Jurkat, Clone E6-1 (cell line): ENCODE results near the gene DCTN4.
"Not testable (repeated sequence)": the region's sequence is repeated elsewhere in the genome, so short reads cannot be mapped to it uniquely, and the experiment has no call there.

ENCODE experiments used
- DNase-seq: peaks from one replicate; pipeline ENCODE4 v3.0.0-alpha.2; 2011; ENCODE audit warnings: low read depth, low spot score
- H3K4me3 ChIP-seq: 2 replicates; pipeline ENCODE4 v1.5.1; 2011; ENCODE audit warnings: mild to moderate bottlenecking, low read length, control low read depth, moderate library complexity

DCTN4 gene

DNA sequence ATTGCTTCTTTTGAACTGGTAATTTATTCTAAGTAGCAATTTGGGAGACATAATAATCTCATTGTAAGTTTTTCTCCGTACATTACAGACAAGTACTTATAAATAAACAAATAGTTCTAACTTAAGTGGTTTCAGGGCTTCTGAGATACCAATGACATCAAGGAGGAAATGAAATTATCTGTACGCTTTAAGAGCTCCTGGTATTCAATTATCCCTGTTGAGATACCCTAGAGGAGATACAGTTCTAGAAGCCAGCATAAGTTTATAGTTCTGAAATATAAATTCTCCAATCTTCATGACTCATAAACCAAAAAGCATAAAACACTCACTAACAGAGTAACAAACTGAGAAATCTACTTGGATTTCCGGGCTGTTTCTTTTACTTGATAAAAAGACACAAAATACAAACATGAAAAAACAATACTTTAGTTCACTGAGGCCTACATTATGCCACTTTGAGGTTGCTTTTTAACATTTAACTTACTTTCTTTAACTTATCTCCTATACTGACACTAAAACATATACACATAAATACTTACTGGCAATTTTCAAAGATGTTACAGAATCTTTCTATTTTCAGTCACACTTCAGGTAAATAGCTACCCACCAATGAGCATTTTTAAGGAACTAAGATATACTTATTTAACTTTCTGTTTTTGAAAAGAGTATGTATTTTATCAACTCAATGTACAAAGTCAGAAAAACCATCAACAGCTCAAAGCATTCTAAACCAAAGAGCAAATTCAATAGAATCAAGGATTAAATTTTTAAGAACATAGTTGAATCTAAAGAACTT lies 7.5 kb downstream of the DCTN4 start:
- no peak overlapping the region for H3K4me3 ChIP-seq
- no peak for DNase-seq

DNA sequence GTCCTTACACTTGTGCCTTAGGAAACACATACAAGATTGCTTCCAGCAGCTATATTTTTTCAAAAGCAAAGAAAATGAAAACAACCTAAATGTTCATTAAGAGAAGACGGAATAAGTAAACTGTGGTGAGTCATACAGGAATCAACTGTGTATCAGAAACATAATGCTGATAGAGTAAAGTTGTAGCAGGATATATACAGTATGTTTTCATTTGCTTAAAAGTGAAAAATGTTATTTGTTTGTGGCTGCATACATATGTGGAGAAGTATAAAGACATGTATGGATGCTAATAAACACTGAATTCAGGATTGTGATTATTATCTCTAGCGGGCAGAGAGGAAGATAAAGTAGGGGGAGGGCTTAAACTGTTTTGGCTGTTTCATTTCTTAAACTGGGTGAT lies 8.3 kb downstream of the DCTN4 start:
- no peak for DNase-seq
- H3K4me3 ChIP-seq = no peak overlapping the region

DNA sequence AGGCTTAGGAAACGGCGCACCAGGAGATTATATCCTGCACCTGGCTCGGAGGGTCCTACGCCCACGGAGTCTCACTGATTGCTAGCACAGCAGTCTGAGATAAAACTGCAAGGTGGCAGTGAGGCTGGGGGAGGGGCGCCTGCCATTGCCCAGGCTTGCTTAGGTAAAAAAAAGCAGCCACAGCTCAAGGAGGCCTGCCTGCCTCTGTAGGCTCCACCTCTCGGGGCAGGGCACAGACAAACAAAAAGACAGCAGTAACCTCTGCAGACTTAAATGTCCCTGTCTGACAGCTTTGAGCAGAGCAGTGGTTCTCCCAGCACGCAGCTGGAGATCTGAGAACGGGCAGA lies 15.7 kb downstream of the DCTN4 start:
- not testable (repeated sequence) for DNase-seq, H3K4me3 ChIP-seq

DNA sequence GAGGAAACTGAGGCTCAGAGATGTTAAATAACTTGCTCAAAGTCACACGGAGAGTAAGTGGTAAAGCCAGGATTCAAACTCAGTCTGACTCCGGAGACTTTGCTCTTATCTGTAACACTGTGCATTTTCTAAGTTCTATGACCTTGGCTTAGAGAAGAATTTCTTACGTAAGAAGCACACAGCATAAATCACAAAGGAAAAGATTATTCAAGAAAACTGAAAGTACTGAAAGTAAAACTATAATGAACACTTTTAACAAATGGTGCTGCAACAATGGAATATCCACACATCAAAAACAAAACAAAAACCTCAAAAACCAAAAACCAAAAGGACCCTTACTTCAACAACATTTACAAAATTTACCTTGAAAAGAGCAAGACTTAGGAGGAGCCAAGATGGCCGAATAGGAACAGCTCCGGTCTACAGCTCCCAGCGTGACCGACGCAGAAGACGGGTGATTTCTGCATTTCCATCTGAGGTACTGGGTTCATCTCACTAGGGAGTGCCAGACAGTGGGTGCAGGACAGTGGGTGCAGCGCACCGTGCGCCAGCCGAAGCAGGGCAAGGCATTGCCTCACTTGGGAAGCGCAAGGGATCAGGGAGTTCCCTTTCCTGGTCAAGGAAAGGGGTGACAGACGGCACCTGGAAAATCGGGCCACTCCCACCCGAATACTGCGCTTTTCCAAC lies 16.2 kb downstream of the DCTN4 start:
- peak overlapping the region; percentile 5 for H3K4me3 ChIP-seq
- peak; percentile 46 for DNase-seq

DNA sequence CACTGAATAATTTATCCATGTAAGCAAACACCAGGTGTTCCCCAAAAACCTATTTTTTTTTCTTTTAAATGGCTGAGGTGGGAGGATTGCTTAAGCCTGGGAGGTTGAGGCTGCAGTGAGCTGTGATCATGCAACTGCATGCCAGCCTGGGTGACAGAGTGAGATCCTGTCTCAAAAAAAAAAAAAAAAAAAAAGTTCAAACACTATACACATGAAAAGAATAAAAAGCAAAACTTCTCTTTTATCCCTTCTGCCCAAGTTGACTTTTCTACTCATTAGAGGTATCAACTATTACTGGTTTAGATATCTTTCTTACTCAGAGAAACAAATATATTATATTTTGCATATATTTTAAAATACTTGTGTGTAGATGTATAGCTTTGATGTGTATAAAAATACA lies 17.8 kb downstream of the DCTN4 start:
- no peak for DNase-seq

DNA sequence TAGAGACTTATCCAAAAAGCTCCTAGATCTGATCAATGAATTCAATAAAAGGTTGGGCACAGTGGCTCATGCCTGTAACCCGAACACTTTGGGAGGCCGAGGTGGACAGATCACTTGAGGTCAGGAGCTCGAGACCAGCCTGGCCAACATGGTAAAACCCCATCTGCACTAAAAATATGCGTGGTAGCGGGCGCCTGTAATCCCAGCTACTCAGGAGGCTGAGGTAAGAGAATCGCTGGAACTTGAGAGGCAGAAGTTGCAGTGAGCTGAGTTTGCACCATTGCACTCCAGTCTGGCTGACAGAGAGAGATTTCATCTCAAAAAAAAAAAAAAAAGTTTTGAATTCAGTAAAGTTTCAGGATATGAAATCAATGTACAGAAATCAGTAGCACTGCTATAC lies 20.0 kb downstream of the DCTN4 start:
- DNase-seq = no peak

More for the DNA sequence above, 17.8 kb downstream of the DCTN4 start:
- no peak overlapping the region for H3K4me3 ChIP-seq

DNA sequence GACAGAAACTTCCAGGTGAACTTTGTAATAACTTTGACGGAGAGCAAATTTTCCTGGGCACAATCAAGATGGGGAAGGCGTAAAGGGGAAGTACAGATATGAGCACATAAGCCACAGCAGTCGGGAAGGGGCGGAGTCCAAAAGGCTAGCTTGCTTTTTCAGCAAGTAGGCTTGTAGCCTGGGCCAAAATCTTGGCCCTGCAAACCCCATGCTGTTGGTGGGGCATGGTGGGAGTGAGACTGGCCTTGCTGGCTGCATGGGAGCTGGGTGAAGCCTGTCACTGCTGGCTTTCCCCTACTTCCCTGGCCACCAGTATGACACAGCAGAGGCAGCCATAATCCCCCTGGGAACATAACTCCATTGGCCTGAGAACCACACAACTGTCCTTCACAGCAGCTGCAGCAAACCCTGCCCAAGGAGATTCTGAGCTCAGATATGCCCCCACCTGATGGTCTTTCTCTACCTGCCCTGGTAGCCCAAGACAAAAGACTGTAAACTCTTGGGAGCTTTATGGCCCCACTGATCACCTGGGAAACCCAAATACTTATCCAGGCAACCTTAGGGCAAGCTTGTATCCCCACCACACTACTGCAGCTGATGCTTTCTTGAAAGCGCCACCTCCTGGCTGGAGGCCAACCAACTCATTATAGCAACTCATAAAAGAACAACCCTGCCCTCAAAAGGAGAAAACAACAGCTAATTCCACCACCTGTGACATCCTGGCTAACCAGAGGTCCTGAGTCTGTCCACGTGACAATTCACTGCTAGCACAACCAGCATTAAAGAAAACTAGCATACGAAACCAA lies 24.0 kb downstream of the DCTN4 start:
- H3K4me3 ChIP-seq = no peak overlapping the region
- DNase-seq = peak; percentile 45

More for the DNA sequence above, 20.0 kb downstream of the DCTN4 start:
- H3K4me3 ChIP-seq = no peak overlapping the region

DNA sequence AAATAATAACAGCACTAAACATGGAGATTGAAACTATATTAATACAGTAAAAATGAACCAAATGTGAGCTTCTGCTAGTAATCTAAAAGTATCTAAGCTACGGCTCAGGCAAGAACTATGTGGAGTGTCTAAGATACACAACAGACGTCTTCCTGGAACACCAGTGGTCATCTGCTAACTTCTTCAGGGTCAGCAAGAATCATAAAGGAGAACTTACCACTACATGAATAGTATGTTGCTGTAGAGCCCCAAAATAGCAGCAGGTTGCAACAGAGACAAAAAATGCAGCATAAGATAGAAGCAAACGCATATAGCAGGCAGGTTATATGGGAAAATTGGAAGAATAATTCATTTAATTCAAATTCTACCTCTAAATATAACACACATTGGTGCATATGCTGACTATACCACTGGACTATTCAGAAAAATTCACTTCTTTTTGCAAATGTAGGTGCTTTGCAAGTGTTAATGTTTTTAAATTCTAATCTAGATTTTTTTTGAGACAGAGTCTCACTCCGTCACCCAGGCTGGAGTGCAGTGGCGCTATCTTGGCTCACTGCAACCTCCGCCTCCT lies 27.1 kb downstream of the DCTN4 start:
- DNase-seq = no peak
- H3K4me3 ChIP-seq = no peak overlapping the region

DNA sequence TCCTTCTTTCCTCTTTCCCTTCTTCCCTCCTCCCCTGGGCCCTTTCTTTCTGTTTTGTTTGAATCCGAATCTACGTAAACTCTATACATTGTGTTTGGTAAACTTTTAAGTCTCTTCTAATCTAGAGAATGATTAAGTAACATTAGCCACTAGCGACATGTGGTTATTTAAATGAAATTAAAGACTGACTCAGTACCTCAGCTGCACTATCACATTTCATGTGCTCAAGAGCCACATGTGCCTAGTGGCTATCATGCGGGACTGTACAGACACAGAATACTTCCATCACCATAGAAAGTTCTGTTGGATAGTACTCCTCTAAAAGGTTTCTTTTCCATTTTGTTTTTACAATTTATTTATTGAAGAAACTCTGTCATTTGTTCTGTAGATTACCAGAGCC lies 29.0 kb downstream of the DCTN4 start:
- no peak for DNase-seq
- H3K4me3 ChIP-seq = no peak overlapping the region

DNA sequence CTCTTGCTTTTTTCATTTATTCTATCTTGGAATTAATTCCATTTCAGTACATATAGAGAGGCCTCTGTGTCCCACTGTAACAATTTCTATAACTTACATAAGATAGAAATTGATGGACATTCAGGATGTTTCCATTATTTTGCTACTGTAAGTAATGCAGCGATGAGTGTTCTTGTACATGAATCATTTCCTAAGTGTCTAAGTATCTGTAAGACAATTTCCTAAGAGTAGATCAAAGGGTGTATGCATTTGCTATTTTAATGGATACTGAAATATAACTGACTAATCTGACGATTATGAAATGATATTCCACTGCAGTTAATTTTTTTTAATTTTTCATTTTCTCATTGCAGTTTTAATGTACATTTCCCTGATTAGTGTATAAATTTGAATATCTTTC lies 35.0 kb downstream of the DCTN4 start:
- no peak for DNase-seq
- no peak overlapping the region for H3K4me3 ChIP-seq

DNA sequence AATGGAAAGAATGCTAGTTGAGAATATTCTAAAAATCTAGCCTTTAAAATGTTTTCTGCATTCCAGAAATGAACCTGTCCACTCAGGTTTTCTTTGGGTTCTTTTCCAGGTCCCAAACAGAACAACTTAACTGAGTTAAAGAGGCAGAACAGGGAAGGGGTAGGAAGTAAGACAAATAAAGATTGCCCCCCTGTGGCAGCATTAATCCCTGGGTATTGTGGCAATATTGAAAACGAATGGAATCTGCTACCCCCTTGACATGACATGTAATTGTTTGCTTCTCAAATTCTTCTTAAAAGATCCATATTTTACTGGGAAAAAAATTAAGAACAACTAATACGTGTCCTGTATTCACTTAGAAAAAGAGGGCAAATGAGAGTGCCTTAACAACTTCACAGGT lies 48.7 kb downstream of the DCTN4 start:
- no peak overlapping the region for H3K4me3 ChIP-seq
- DNase-seq = no peak

DNA sequence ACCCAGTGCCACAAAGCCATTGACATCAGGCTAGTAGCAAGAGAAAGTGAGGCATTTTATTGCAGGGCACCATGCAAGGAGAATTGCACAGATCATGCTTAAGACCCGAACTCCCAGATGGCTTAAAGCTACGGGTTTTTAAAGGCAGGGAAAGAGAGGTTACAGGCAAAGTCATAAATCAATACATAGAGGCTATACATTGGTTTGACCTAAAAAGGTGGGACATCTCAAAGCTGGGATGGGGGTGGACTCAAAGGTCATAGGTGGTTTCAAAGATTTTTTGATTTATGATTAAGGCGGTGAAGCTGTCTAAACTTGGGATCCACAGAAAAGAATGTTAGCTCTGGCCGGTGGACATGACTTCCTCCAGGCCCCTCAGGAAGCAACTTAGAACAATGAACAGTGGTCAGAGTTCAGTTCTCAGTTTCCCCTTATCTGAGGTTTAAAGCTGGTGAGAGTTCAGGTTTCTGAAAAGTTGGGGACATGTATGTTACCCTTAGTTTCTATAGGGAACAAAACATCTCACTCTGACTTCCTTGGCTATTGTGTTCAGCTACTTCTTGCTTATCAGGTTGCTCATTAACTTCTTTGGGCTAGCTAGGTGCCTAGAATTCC lies 51.9 kb downstream of the DCTN4 start:
- no peak for DNase-seq

DNA sequence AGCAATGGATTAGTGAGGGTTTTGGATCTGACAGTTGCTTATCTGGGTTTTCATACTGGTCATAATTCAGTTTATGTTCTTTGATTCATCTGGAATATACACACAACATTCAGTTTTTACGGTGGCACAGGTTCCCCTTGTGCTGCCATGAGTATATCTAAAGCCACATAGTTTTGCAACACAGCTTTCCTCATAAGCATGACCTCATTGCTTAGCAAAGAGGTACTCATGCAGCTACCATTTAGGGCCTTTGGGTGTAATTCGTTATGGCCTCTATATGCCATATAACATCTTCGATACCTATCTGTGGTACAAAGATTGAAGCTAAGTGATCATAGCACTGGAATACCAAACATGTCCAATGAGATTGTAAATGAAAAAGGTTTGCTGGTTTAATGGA lies 55.1 kb downstream of the DCTN4 start:
- no peak overlapping the region for H3K4me3 ChIP-seq
- DNase-seq = no peak

More for the DNA sequence above, 51.9 kb downstream of the DCTN4 start:
- H3K4me3 ChIP-seq = no peak overlapping the region

DNA sequence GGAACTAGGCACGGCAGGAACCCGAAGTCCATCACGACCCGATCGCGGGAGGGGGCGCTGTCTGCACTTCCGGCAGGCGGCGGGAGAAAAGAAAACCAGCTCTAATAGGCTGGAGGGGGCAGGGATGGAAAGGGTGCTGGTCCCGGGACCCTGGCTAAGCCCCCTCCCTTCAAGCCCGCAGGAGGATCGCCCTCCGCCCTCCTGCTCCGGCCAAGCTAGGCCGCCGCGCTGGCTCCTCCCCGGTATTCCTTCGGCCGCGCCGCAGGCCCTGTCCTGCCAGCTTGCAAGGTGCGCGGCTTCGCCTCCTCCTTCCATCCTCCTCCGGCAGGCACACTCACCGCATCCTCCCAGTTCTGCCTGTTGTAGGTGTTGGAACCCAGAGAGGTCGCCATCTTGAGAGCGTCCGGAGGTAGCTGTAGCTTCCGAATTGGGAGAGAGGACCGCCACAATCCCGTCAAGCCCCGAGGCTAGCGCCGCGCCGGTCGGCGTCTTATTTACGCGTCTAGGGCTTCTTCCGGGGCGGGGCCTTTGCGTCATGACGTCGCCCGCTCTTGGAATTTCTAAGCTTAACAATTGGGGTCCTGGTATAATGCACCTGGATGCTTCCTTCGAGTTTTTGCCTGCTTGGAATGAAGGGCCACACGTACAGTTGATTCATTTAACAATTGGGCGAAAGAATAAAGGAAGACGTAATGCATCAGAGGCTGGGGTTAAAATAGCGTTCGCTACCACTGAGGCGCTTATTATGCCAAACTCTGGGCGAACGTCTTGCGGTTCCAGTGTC lies 58.0 kb downstream of the DCTN4 start, which contains the start of gene RBM22:
Gene RBM22, minus strand, starts transcription at position 469 of the 784 bp plus-strand sequence. Its CDS starts 77 bp downstream, at position 392.
- DNase-seq = peak; percentile 89
- peak within 1 kb of the TSS; percentile 95 for H3K4me3 ChIP-seq

DNA sequence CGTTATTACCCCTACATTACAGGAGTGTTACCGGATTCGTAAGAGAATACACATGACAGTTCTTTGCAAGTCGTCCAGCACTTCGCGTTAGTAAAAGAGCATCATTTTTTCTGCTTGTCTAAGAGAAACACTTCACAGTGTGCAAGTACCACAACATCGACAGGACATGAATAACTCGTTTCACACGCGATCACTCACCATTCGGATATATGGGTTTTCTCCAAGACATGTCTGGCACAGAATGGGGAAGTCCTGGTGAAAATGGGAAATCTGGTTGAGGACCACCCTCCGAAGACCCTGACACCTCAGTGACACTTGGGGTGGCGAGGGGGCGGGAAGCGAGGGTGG lies 58.6 kb downstream of the DCTN4 start:
- DNase-seq = peak; percentile 7

DNA sequence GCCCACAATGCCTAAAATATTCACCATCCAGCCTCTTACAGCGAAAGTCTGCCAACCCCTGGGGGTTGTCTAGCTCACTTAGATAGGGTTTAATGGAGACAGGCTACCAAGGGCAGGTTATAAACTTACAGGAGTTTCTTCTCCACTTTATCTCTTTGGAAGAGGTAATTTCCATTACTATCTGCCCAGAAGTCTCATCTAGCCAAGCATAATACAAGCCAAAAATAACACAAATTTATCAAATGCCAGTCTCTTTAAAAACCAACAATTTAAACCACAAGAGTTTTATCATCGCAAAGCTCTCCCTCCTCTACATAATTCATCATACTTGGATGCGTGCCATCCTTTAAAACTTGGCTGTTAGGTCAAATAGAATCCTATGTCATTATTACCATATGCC lies 64.2 kb downstream of the DCTN4 start:
- H3K4me3 ChIP-seq = no peak overlapping the region
- DNase-seq = no peak

More for the DNA sequence above, 58.6 kb downstream of the DCTN4 start:
- H3K4me3 ChIP-seq = peak overlapping the region; percentile 95

DNA sequence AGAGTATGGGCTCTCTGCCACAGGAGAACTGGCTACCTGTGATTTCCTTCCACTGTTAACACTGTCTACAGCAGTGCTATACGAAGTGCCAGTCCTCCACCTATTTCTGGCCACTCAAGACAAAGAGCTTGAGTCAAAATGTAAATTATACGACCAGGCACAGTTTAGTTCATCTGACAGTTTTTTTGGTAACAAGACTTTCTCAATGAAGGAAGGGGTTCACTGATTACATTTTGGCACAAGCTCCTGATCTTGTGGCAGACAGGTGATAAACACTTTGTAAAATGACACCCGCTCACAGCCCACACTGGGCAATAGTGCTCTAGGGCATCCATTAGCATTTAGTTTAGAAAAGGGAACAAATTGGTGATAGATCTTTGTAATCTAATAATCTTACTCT lies 66.5 kb downstream of the DCTN4 start:
- no peak overlapping the region for H3K4me3 ChIP-seq
- no peak for DNase-seq

DNA sequence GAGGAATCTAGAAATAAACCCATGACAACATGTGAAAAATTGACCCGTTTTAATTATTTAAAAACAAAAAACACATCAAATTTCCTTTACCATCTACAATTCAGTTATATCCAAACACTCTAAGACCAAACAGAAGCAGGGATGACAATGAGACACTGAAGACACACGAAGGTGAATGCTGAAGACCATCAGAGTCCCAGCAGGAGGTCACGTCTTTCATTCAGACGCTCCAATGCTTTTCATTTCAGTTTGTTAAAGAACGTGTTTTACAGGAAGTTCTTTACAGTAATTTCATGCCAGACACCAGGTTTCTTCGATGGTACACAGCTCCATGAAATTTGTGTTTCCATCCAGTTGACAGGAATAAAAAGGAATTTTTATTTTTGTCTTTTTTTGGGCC lies 68.1 kb downstream of the DCTN4 start:
- no peak for DNase-seq
- H3K4me3 ChIP-seq = no peak overlapping the region
